HL-60 (cell line): ENCODE measurements around the gene PARN.

ENCODE experiments used
- DNase-seq, 2 experiments: peaks; one replicate each; pipeline ENCODE4 v3.0.0-alpha.2; 2010 to 2020; ENCODE audit warnings: low read depth in 1 of 2, low spot score in 1 of 2
- H3K27ac ChIP-seq: fragments of 250-450 bp; sonication (Bioruptor Pico); replicated peaks from 2 replicates; pipeline ENCODE4 v1.5.1; 2020; ENCODE audit warnings: mild to moderate bottlenecking, moderate library complexity
- H3K27me3 ChIP-seq: fragments of 250-450 bp; sonication (Bioruptor Pico); 2 replicates; pipeline ENCODE4 v1.5.1; 2021; ENCODE audit warnings: mild to moderate bottlenecking, moderate library complexity; ENCODE audit not compliant: insufficient read depth, poor library complexity, severe bottlenecking
- H3K4me3 ChIP-seq: replicated peaks from 2 replicates; pipeline ENCODE4 v1.5.1; 2011; ENCODE audit warnings: mild to moderate bottlenecking, control low read depth, low read length; ENCODE audit not compliant: insufficient read depth
- CTCF ChIP-seq: IDR thresholded peaks from one replicate; pipeline ENCODE4 v1.5.1; 2011; ENCODE audit warnings: low read length, control low read depth, inconsistent platforms; ENCODE audit not compliant: insufficient read depth
- GABPA ChIP-seq: IDR thresholded peaks from 2 replicates; pipeline ENCODE4 v1.6.1; 2012; ENCODE audit warnings: low read depth
- POLR2AphosphoS5 ChIP-seq: IDR thresholded peaks from 2 replicates; pipeline ENCODE4 v1.6.1; 2012; ENCODE audit warnings: low read depth
- SPI1 ChIP-seq: IDR thresholded peaks from 2 replicates; pipeline ENCODE4 v1.6.1; 2012; ENCODE audit warnings: low read depth, mild to moderate bottlenecking, borderline replicate concordance
- TF ChIP-seq, protein P1 (sequence below): IDR thresholded peaks from 2 replicates; pipeline ENCODE4 v1.6.1; 2012; ENCODE audit warnings: low read depth; ENCODE audit not compliant: insufficient replicate concordance

The PARN gene

GRCh38 chr16:14485811-14486519 lies 144.1 kb downstream of the PARN start:
- no peak for TF ChIP-seq POLR2AphosphoS5
- TF ChIP-seq, protein P1, sequence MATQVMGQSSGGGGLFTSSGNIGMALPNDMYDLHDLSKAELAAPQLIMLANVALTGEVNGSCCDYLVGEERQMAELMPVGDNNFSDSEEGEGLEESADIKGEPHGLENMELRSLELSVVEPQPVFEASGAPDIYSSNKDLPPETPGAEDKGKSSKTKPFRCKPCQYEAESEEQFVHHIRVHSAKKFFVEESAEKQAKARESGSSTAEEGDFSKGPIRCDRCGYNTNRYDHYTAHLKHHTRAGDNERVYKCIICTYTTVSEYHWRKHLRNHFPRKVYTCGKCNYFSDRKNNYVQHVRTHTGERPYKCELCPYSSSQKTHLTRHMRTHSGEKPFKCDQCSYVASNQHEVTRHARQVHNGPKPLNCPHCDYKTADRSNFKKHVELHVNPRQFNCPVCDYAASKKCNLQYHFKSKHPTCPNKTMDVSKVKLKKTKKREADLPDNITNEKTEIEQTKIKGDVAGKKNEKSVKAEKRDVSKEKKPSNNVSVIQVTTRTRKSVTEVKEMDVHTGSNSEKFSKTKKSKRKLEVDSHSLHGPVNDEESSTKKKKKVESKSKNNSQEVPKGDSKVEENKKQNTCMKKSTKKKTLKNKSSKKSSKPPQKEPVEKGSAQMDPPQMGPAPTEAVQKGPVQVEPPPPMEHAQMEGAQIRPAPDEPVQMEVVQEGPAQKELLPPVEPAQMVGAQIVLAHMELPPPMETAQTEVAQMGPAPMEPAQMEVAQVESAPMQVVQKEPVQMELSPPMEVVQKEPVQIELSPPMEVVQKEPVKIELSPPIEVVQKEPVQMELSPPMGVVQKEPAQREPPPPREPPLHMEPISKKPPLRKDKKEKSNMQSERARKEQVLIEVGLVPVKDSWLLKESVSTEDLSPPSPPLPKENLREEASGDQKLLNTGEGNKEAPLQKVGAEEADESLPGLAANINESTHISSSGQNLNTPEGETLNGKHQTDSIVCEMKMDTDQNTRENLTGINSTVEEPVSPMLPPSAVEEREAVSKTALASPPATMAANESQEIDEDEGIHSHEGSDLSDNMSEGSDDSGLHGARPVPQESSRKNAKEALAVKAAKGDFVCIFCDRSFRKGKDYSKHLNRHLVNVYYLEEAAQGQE = no peak
- no peak for DNase-seq
- Histone ChIP-seq H3K4me3 (no peak overlapping the region), H3K27me3 (no peaks in the 10 kb centered on the region), H3K27ac (no peak overlapping the region)

- DNase-seq = no peak
- Histone ChIP-seq H3K4me3 (no peak overlapping the region), H3K27ac (no peak overlapping the region), H3K27me3 (no peaks in the 10 kb centered on the region)
- TF ChIP-seq GABPA = no peak
- no peak for TF ChIP-seq SPI1
- no peak for TF ChIP-seq POLR2AphosphoS5
- no peak for TF ChIP-seq CTCF
- TF ChIP-seq, protein P1 = no peak
These were observed 144.9 kb downstream of the PARN start for GRCh38 chr16:14485121-14485551.

- no peaks in the 10 kb centered on the region for H3K27me3 ChIP-seq
- TF ChIP-seq GABPA = no peak
- no peak overlapping the region for H3K4me3 ChIP-seq
- H3K27ac ChIP-seq = no peak overlapping the region
- no peak for DNase-seq
These were observed 146.2 kb downstream of the PARN start for GRCh38 chr16:14483819-14484385.

- no peak for DNase-seq
- H3K27me3 ChIP-seq = no peaks in the 10 kb centered on the region
- no peak for TF ChIP-seq CTCF
- TF ChIP-seq, protein P1 = no peak
- TF ChIP-seq POLR2AphosphoS5 = no peak
- TF ChIP-seq SPI1 = no peak
- H3K4me3 ChIP-seq = no peak overlapping the region
- H3K27ac ChIP-seq = no peak overlapping the region
These were observed 153.9 kb downstream of the PARN start for GRCh38 chr16:14476183-14476582.
